Vagina (tissue), 2 donors: ENCODE data around the gene PLOD1.

Experiments
- POLR2A ChIP-seq, 2 donors: fragments of 450-650 bp; IDR thresholded peaks; one replicate each; pipeline ENCODE4 v1.6.1; 2017; ENCODE audit warnings: antibody characterized with exemption in 2 of 2, mild to moderate bottlenecking in 2 of 2, moderate library complexity in 2 of 2
- TF ChIP-seq, protein P1 (sequence below), 3 experiments: fragments of 450-650 bp in 2 of 3; fragments of 200-600 bp in 1 of 3; sonication (generic) in 1 of 3; IDR thresholded peaks; one replicate each; pipeline ENCODE4 v1.5.1; 2017 to 2019; ENCODE audit warnings: antibody characterized with exemption in 3 of 3, mild to moderate bottlenecking in 2 of 3, moderate library complexity in 2 of 3

DNA sequence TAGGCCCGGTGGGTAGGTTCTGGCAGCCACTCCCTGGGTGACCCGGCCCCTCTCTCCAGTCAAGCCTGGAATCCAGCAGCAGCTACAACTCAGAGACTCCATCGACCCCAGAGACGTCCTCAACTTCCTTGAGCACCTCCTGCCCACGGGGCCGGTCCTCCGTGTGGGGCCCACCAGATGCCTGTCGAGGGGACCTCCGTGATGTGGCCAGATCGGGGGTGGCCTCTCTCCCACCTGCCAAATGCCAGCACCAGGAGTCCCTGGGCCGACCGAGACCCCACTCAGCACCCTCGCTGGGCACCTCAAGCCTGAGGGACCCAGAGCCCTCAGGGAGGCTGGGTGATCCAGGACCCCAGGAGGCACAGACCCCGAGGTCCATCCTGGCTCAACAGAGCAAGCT lies 87.5 kb downstream of the PLOD1 start:
- TF ChIP-seq, protein P1, sequence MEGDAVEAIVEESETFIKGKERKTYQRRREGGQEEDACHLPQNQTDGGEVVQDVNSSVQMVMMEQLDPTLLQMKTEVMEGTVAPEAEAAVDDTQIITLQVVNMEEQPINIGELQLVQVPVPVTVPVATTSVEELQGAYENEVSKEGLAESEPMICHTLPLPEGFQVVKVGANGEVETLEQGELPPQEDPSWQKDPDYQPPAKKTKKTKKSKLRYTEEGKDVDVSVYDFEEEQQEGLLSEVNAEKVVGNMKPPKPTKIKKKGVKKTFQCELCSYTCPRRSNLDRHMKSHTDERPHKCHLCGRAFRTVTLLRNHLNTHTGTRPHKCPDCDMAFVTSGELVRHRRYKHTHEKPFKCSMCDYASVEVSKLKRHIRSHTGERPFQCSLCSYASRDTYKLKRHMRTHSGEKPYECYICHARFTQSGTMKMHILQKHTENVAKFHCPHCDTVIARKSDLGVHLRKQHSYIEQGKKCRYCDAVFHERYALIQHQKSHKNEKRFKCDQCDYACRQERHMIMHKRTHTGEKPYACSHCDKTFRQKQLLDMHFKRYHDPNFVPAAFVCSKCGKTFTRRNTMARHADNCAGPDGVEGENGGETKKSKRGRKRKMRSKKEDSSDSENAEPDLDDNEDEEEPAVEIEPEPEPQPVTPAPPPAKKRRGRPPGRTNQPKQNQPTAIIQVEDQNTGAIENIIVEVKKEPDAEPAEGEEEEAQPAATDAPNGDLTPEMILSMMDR (IDR thresholded peaks at IDR 0.05) = no peak
- no peak for TF ChIP-seq POLR2A (IDR thresholded peaks at IDR 0.05)
